ENCODE results near the gene FANCM.

FANCM gene

DNA sequence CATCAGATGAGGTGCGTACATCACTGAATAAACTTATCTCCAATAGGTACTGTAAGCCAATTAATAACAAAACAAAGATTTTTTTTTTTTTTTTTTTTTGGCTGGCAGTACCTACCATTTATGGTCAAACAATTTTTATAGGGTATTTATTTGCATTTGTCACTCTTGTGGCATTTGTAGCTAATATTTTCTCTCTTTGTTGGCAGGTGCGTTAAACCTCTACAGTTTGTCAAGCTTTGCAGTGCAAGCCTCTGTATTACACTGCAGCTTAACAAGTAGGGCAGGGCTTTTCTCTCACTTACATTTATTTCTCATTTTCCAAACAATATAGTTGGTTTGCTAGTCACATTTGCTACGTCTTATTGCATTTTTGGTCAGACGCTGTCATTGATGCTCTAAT is 39.5 kb upstream of the FANCM start:
- DNase-seq (ENCODE audit: low read depth): no peak
- TF ChIP-seq, protein P1, sequence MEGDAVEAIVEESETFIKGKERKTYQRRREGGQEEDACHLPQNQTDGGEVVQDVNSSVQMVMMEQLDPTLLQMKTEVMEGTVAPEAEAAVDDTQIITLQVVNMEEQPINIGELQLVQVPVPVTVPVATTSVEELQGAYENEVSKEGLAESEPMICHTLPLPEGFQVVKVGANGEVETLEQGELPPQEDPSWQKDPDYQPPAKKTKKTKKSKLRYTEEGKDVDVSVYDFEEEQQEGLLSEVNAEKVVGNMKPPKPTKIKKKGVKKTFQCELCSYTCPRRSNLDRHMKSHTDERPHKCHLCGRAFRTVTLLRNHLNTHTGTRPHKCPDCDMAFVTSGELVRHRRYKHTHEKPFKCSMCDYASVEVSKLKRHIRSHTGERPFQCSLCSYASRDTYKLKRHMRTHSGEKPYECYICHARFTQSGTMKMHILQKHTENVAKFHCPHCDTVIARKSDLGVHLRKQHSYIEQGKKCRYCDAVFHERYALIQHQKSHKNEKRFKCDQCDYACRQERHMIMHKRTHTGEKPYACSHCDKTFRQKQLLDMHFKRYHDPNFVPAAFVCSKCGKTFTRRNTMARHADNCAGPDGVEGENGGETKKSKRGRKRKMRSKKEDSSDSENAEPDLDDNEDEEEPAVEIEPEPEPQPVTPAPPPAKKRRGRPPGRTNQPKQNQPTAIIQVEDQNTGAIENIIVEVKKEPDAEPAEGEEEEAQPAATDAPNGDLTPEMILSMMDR (conservative IDR thresholded peaks at IDR 0.05; ENCODE audit: control insufficient read depth, insufficient read depth, low read depth, low read length): no peak
- no peak overlapping the region for H3K4me3 ChIP-seq (ENCODE audit: control insufficient read depth, low read depth, low read length)

DNA sequence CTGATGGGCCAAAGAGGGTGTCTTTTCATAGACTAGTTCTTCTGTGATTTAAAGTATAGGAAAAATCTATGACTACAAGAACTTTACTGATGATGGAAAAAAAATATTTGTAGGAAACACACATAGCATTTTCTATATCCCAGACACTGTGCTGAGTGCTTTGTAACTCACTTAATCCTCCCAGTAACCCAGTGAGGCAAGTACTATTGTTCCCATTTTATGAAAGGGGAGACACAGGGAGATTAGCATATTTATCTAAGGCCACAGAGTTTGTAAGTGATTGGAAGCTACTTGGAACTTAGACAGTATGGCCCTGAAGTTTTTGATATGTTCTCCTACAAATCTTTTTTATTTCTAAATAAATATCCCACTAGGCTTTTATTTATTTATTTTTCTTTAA is 31.9 kb upstream of the FANCM start:
- TF ChIP-seq, protein P1 (conservative IDR thresholded peaks at IDR 0.05; ENCODE audit: control insufficient read depth, insufficient read depth, low read depth, low read length): no peak
- H3K4me3 ChIP-seq (ENCODE audit: control insufficient read depth, low read depth, low read length): no peak overlapping the region
- DNase-seq (ENCODE audit: low read depth): no peak

DNA sequence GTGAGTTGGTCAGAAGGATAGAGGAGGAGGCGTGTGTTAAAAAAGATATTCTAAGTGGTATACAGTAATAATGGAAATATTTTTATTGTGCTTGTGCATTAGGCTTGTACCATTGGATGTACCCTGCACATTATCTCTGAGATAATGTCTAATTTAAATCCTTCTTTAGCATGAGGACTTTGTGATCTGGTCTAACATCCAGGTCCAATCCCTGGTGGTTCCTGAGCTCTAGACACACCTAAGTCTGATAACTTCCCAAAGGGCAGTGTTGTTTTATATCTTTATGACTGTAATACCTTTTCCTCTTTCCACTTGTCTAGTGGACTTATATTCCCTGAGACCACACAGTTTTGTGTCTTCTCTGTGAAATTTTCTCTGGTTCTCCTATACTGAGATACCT is 31.2 kb upstream of the FANCM start:
- DNase-seq (ENCODE audit: low read depth): no peak
- TF ChIP-seq, protein P1 (conservative IDR thresholded peaks at IDR 0.05; ENCODE audit: control insufficient read depth, insufficient read depth, low read depth, low read length): no peak
- no peak overlapping the region for H3K4me3 ChIP-seq (ENCODE audit: control insufficient read depth, low read depth, low read length)

DNA sequence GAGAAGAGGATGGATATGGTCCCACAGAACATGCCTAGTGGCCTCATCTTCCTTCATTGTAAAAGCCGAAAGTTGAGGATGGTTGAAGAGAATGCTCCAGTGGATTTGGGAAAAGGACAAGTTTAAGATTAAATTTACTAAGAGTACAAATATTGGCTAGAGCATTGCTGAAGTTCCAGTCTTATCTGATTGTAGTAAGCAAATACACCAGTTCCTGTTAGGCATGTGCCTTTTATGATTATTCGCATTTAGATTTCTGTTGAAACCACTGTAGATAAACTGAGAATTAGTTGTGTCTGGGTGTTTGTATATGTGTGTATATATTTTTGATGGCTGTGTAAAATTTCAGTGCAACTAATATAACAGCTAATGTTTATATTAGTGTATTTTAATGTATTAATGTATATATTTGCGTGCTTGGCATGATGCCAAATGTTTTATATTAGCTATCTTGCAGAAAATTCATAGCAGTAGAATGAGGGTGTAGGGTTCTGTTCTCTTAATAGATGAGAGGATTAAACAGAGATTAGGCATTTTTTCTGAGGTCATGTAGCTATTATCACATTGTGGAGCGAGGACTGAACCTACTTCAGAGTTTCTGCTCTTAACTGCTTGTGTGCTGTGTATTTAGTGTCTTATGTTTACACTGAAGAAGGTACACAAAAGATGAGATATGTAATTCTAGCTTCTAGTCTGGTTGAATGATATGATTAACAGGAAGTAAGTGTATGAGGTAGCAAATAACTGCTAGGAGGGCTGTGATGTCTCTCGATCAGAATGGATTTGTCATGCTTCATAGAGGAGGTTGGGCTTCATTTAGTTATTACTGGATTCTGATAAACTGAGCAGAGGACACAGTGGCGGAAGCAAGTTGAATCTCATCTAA is 22.6 kb upstream of the FANCM start:
- TF ChIP-seq, protein P1 (conservative IDR thresholded peaks at IDR 0.05; ENCODE audit: control insufficient read depth, insufficient read depth, low read depth, low read length): no peak
- DNase-seq (ENCODE audit: low read depth): peak; percentile 19
- H3K4me3 ChIP-seq (ENCODE audit: control insufficient read depth, low read depth, low read length): no peak overlapping the region

DNA sequence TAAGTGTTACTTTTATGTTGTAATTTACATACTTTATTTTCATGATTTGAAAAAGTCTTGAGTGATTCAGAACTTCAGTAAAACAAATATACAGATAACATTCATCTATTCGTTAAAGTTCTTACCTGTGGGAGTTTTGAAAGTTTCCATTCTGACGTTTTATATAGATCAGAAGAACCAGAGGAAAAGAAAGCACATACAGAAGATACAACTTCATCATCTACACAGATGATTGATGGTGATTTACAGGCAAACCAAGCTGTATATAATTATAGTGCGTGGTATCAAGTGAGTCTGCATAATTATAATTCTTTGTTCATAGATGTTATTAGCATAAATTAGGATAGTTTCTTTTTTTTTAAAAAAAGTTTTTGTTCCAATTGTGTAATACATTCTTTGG is 21.4 kb upstream of the FANCM start:
- TF ChIP-seq, protein P1 (conservative IDR thresholded peaks at IDR 0.05; ENCODE audit: control insufficient read depth, insufficient read depth, low read depth, low read length): no peak
- DNase-seq (ENCODE audit: low read depth): no peak
- H3K4me3 ChIP-seq (ENCODE audit: control insufficient read depth, low read depth, low read length): no peak overlapping the region

DNA sequence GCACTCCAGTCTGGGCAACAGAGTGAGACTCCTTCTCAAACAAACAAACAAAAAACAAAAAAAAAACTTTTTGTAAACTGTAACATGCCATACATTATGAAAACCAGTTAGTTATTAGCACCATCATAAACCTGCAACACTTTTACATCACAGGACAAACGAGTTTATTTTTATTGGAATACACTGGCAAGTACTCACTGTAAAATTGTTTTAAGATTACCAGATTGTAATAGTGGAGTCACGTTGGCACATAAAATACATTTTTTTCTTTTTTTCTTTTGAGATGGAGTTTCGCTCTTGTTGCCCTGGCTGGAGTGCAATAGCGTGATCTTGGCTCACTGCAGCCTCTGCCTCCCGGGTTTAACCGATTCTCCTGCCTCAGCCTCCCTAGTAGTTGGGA is 17.1 kb upstream of the FANCM start:
- H3K4me3 ChIP-seq (ENCODE audit: control insufficient read depth, low read depth, low read length): no peak overlapping the region
- TF ChIP-seq, protein P1 (conservative IDR thresholded peaks at IDR 0.05; ENCODE audit: control insufficient read depth, insufficient read depth, low read depth, low read length): no peak
- DNase-seq (ENCODE audit: low read depth): no peak

All from fibroblast of mammary gland (primary cell).